HepG2 (cell line): Measurements from ENCODE around the gene CD151. TPM values are rescaled to one million over a fixed set of nuclear protein-coding genes. Genes with fewer than 3 reads are reported as not detected.

Experiments
- ATAC-seq: fragments of 200-7000 bp; cut with Tn5 transposase; 3 replicates; pipeline ENCODE4 v1.9.1; 2020; ENCODE audit warnings: mild to moderate bottlenecking, moderate library complexity
- BruUV-seq: library from RNA; stranded (reverse); fragments of 400-500 nt; replicated peaks from 2 replicates; lab custom pipeline; 2021; lab: Mats Ljungman, UMichigan
- CTCF ChIA-PET: fragments of 300-600 bp; formaldehyde crosslinking; extraction: SDS; loops from one replicate; lab custom pipeline; 2021; ENCODE audit warnings: low total read pairs, inconsistent platforms, low intra/inter-chr PET ratio; lab: Yijun Ruan, JAX
- POLR2A ChIA-PET: fragments of 350-600 bp; sonication (Branson Sonifier 250); formaldehyde crosslinking; loops from one replicate; lab custom pipeline; 2020; ENCODE audit warnings: antibody characterized with exemption, inconsistent platforms; lab: Yijun Ruan, JAX
- DNase-seq: peaks from one replicate; pipeline ENCODE4 v3.0.0-alpha.2; 2015; ENCODE audit warnings: low spot score
- FAIRE-seq: peaks from 3 replicates; lab custom pipeline; 2011; peaks lifted over from hg19 to GRCh38; lab: Jason Lieb, UNC
- H2AFZ ChIP-seq: one replicate; pipeline ENCODE4 v1.6.1; 2011; ENCODE audit warnings: low read length, inconsistent platforms
- H3K27ac ChIP-seq: fragments of 300-600 bp; 3 replicates; pipeline ENCODE4 v1.8.0; 2011; ENCODE audit warnings: mixed run types, mild to moderate bottlenecking, mixed read lengths, low read length, inconsistent platforms; ENCODE audit not compliant: insufficient read depth; ENCODE audit errors: extremely low read length
- H3K27me3 ChIP-seq, 2 experiments: fragments of 200-600 bp in 1 of 2; 2 replicates in 1 of 2; 3 replicates in 1 of 2; pipeline versions ENCODE4 v1.6.0 to v1.8.0; 2011; ENCODE audit warnings: low read length in 2 of 2, mild to moderate bottlenecking in 2 of 2, moderate library complexity in 2 of 2, inconsistent platforms in 1 of 2; ENCODE audit not compliant: insufficient read depth in 2 of 2, control insufficient read depth in 1 of 2
- H3K36me3 ChIP-seq, 2 experiments: fragments of 200-600 bp in 1 of 2; replicated peaks in 1 of 2; 2 replicates in 1 of 2; 3 replicates in 1 of 2; pipeline versions ENCODE4 v1.5.1 to v1.8.0; 2011; ENCODE audit warnings: low read length in 2 of 2, inconsistent platforms in 1 of 2; ENCODE audit not compliant: insufficient read depth in 2 of 2, control insufficient read depth in 1 of 2
- H3K4me1 ChIP-seq: 2 replicates; pipeline ENCODE4 v1.5.1; 2012; ENCODE audit warnings: low read length, inconsistent platforms; ENCODE audit not compliant: insufficient read depth
- H3K4me2 ChIP-seq: 2 replicates; pipeline ENCODE4 v1.6.0; 2011; ENCODE audit warnings: low read depth, low read length, inconsistent platforms
- H3K4me3 ChIP-seq, 3 experiments: fragments of 200-600 bp in 1 of 3; sonication (generic), shearing (Covaris generic) in 1 of 3; replicated peaks in 1 of 3; 2 replicates each; pipeline ENCODE4 v1.5.1; 2011 to 2016; ENCODE audit warnings: low read length in 3 of 3, inconsistent platforms in 2 of 3, low read depth in 2 of 3, mild to moderate bottlenecking in 2 of 3, control low read depth in 1 of 3, mixed read lengths in 1 of 3; ENCODE audit not compliant: insufficient read depth in 1 of 3
- H3K79me2 ChIP-seq: one replicate; pipeline ENCODE4 v1.6.1; 2011; ENCODE audit warnings: low read length, inconsistent platforms; ENCODE audit not compliant: insufficient read depth
- H3K9ac ChIP-seq: 2 replicates; pipeline ENCODE4 v1.6.0; 2011; ENCODE audit warnings: mild to moderate bottlenecking, low read depth, low read length, inconsistent platforms; ENCODE audit not compliant: insufficient read depth
- H3K9me3 ChIP-seq: 2 replicates; pipeline ENCODE4 v1.5.1; 2012; ENCODE audit warnings: mild to moderate bottlenecking, low read length
- H4K20me1 ChIP-seq: 2 replicates; pipeline ENCODE4 v1.6.0; 2011; ENCODE audit warnings: inconsistent platforms, mild to moderate bottlenecking, low read length, moderate library complexity; ENCODE audit not compliant: insufficient read depth
- GABPB1 ChIP-seq: IDR thresholded peaks from 2 replicates; pipeline ENCODE4 v1.6.1; 2016; ENCODE audit warnings: mild to moderate bottlenecking, missing genetic modification reagents, moderate library complexity, missing compliant biosample characterization
- GPN1 ChIP-seq: sonication (generic); formaldehyde crosslinking; IDR thresholded peaks from 2 replicates; pipeline ENCODE4 v1.5.1; 2020; ENCODE audit warnings: missing genetic modification reagents, borderline replicate concordance
- NFATC3 ChIP-seq: sonication (generic); formaldehyde crosslinking; IDR thresholded peaks from 2 replicates; pipeline ENCODE4 v1.5.1; 2020; ENCODE audit warnings: mild to moderate bottlenecking, missing genetic modification reagents
- RAD21 ChIP-seq: fragments of 450-650 bp; formaldehyde crosslinking; IDR thresholded peaks from 2 replicates; pipeline ENCODE4 v1.5.0; 2020; ENCODE audit warnings: mild to moderate bottlenecking
- SATB2 ChIP-seq: sonication (generic); formaldehyde crosslinking; IDR thresholded peaks from 2 replicates; pipeline ENCODE4 v1.5.0; 2020; ENCODE audit warnings: missing genetic modification reagents
- SKIL ChIP-seq: sonication (generic); formaldehyde crosslinking; IDR thresholded peaks from 2 replicates; pipeline ENCODE4 v1.8.0; 2022; ENCODE audit warnings: missing genetic modification reagents, mild to moderate bottlenecking, moderate library complexity, borderline replicate concordance
- ZNF543 ChIP-seq: sonication (generic); formaldehyde crosslinking; IDR thresholded peaks from 2 replicates; pipeline ENCODE4 v1.4.0; 2020; ENCODE audit warnings: mild to moderate bottlenecking, missing genetic modification reagents
- ZNF800 ChIP-seq: sonication (generic); formaldehyde crosslinking; IDR thresholded peaks from 2 replicates; pipeline ENCODE4 v1.4.0; 2020; ENCODE audit warnings: missing genetic modification reagents
- WGBS: methylation state at CpG from one replicate; pipeline ENCODE4 v1.1.6; 2017; ENCODE audit warnings: low lambda C conversion rate; 5-methylcytosine and 5-hydroxymethylcytosine counted together
- in situ Hi-C: cut with HindIII; loops from 2 replicates; pipeline ENCODE4 v1.10.0; 2017; ENCODE audit warnings: low pct_unique_long_range_greater_than_20kb; ENCODE audit not compliant: extremely low pct_ligation_motif_present
- intact Hi-C: fragments of 100-400 bp; cut with micrococcal nuclease; formaldehyde crosslinking; loops from one replicate; pipeline ENCODE4 v1.10.0; 2022; ENCODE audit not compliant: unreplicated experiment
- polyA plus RNA-seq, 8 experiments: library from polyadenylated mRNA; depleted of rRNA in 3 of 8; stranded (reverse) in 7 of 8; unstranded in 1 of 8; fragments of >200 nt; fragmentation: Illumina TruSeq in 4 of 8; extraction: Trizol in 4 of 8; gene quantifications; 2 replicates each; pipeline versions ENCODE4 v1.2.1 to v1.2.3, GENCODE V29; 2011 to 2016; ENCODE audit warnings: low read depth in 4 of 8, missing spikeins in 1 of 8, mixed read lengths in 1 of 8; ENCODE audit not compliant: insufficient read depth in 1 of 8
- total RNA-seq, 5 experiments: library from RNA; depleted of rRNA; stranded (reverse); fragments of >200 nt; fragmentation: Illumina TruSeq; extraction: Trizol; gene quantifications; 2 replicates each; pipeline ENCODE4 v1.2.3, GENCODE V29; 2016; ENCODE audit warnings: low read depth in 1 of 5

Gene CD151
- total and polyA plus RNA-seq, 2 of the 13 experiments (the other 11 are each of a cell fraction or from before 2014, with no cell fraction given), result 125 to 197 TPM

GRCh38 chr11:880447-880846 is 47.7 kb downstream of the CD151 start:
- no peak for DNase-seq
- no peak overlapping the region for H2AFZ ChIP-seq
- H3K27ac ChIP-seq, result no peak overlapping the region
- in situ Hi-C loops, result loop anchor here (10.0 kb wide), 1 partner anchor 174 kb away; no protein-coding TSS in a partner anchor
- peaks cover 10 to 16% of the 10 kb centered on the region in 2 experiments; a peak in 4 of 5 replicates for H3K36me3 ChIP-seq
- H4K20me1 ChIP-seq, result no peaks in the 10 kb centered on the region
- WGBS, result 92% methylated on average over 8 of the region's 14 CpGs
- no peaks in the 10 kb centered on the region for H3K79me2 ChIP-seq
- H3K4me2 ChIP-seq, result no peak overlapping the region
- no peak overlapping the region for H3K4me3 ChIP-seq
- no peaks in the 10 kb centered on the region for H3K9me3 ChIP-seq
- TF ChIP-seq GPN1 (CRISPR knock-in tag) (no peak), NFATC3 (CRISPR knock-in tag) (no peak), ZNF543 (CRISPR knock-in tag) (no peak), SATB2 (CRISPR knock-in tag) (no peak), RAD21 (CRISPR knock-in tag) (no peak), SKIL (CRISPR knock-in tag) (no peak), ZNF800 (CRISPR knock-in tag) (no peak), GABPB1 (CRISPR knock-in tag) (no peak)
- ChIA-PET CTCF (no interaction called here), POLR2A (no interaction called here)
- intact Hi-C loops, result no loop called here
- FAIRE-seq, result no peak
- H3K27me3 ChIP-seq, result no peaks in the 10 kb centered on the region
- BruUV-seq, result no TSS peak
- H3K4me1 ChIP-seq, result no peaks in the 10 kb centered on the region
- H3K9ac ChIP-seq, result no peak overlapping the region
- no peak for ATAC-seq
